ENCODE results near the gene RBM19.

The RBM19 gene

DNA sequence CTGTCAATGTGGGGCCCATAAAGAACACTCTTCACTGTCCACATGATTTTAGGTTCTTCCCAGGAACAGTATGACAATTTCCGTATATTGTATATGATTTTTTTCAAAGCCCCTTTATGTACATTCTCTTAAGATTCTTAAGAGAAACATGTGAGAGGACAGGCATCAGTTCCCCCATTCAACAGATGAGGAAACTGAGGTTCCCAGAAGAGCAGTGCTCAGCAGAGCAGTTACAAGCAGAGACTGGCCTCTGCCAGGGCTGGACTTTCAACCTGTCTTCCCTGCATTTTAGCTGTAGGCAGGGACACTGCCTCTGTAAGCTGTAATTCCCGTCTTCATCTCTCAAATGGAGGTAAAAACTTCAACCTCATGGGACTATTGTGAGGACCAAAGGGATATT is 77.7 kb downstream of the RBM19 start:
- no peak overlapping the region for H3K27ac ChIP-seq (replicated peaks)
- no peak for TF ChIP-seq POLR2AphosphoS5 (IDR thresholded peaks at IDR 0.05; ENCODE audit: low read depth)
- TF ChIP-seq CTCF (IDR thresholded peaks at IDR 0.05; ENCODE audit: insufficient read depth, low read length), result no peak
- TF ChIP-seq GABPA (IDR thresholded peaks at IDR 0.05; ENCODE audit: low read depth), result no peak
- no peak for TF ChIP-seq SPI1 (IDR thresholded peaks at IDR 0.05; ENCODE audit: borderline replicate concordance, low read depth)
- no peak for TF ChIP-seq REST (IDR thresholded peaks at IDR 0.05; ENCODE audit: insufficient replicate concordance, low read depth)
- DNase-seq (ENCODE audit: low read depth in 1 of 2, low spot score in 1 of 2), result no peak
- no peak overlapping the region for H3K4me3 ChIP-seq (replicated peaks; ENCODE audit: insufficient read depth, low read length)
- no peaks in the 10 kb centered on the region for H3K27me3 ChIP-seq (ENCODE audit: insufficient read depth, poor library complexity, severe bottlenecking)

DNA sequence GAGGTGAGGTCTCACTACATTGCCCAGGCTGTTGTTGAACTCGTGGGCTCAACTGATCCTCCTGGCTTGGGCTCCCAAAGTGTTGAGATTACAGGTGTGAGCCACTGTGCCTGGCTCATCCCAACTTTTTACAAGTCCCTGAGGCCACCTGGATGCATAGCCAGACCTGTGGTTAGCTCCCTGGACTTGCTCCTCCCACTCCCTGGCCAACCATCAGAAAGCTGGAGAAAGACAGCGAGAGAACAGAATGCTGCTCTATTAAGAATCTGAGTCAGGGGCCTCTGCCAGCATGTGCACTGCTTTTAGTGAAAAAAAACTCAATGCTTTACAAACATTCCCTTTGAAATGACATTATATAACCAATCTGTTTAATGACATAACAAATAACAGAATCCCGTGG is 78.2 kb downstream of the RBM19 start:
- TF ChIP-seq GABPA (IDR thresholded peaks at IDR 0.05; ENCODE audit: low read depth) (no peak), POLR2AphosphoS5 (IDR thresholded peaks at IDR 0.05; ENCODE audit: low read depth) (no peak), CTCF (IDR thresholded peaks at IDR 0.05; ENCODE audit: insufficient read depth, low read length) (no peak), REST (IDR thresholded peaks at IDR 0.05; ENCODE audit: insufficient replicate concordance, low read depth) (no peak), SPI1 (IDR thresholded peaks at IDR 0.05; ENCODE audit: borderline replicate concordance, low read depth) (no peak)
- H3K4me3 ChIP-seq (replicated peaks; ENCODE audit: insufficient read depth, low read length), result no peak overlapping the region
- H3K27ac ChIP-seq (replicated peaks), result no peak overlapping the region
- no peak for DNase-seq (ENCODE audit: low read depth in 1 of 2, low spot score in 1 of 2)
- no peaks in the 10 kb centered on the region for H3K27me3 ChIP-seq (ENCODE audit: insufficient read depth, poor library complexity, severe bottlenecking)

- no peak overlapping the region for H3K4me3 ChIP-seq (replicated peaks; ENCODE audit: insufficient read depth, low read length)
- H3K27me3 ChIP-seq (ENCODE audit: insufficient read depth, poor library complexity, severe bottlenecking), result no peaks in the 10 kb centered on the region
- no peak for DNase-seq (ENCODE audit: low read depth in 1 of 2, low spot score in 1 of 2)
- no peak for TF ChIP-seq SPI1 (IDR thresholded peaks at IDR 0.05; ENCODE audit: borderline replicate concordance, low read depth)
- TF ChIP-seq GABPA (IDR thresholded peaks at IDR 0.05; ENCODE audit: low read depth), result no peak
- TF ChIP-seq CTCF (IDR thresholded peaks at IDR 0.05; ENCODE audit: insufficient read depth, low read length), result no peak
- no peak for TF ChIP-seq REST (IDR thresholded peaks at IDR 0.05; ENCODE audit: insufficient replicate concordance, low read depth)
- no peak for TF ChIP-seq POLR2AphosphoS5 (IDR thresholded peaks at IDR 0.05; ENCODE audit: low read depth)
- no peak overlapping the region for H3K27ac ChIP-seq (replicated peaks)
Measured at GRCh38 chr12:113886721-113887120, 79.4 kb downstream of the RBM19 start.

Data from HL-60 (cell line).